Uterus (tissue), 2 donors: ENCODE measurements around the gene ARHGAP10.

Experiments used
- POLR2A ChIP-seq, 2 donors: fragments of 450-650 bp; IDR thresholded peaks; one replicate each; pipeline ENCODE4 v1.6.1; 2016; ENCODE audit warnings: antibody characterized with exemption in 2 of 2, mild to moderate bottlenecking in 1 of 2, moderate library complexity in 1 of 2
- TF ChIP-seq, protein P1 (sequence below), 4 experiments: fragments of 200-600 bp in 2 of 4; fragments of 450-650 bp in 2 of 4; sonication (generic) in 2 of 4; IDR thresholded peaks; one replicate each; pipeline ENCODE4 v1.5.1; 2016 to 2019; ENCODE audit warnings: antibody characterized with exemption in 4 of 4, mild to moderate bottlenecking in 2 of 4, moderate library complexity in 1 of 4

DNA sequence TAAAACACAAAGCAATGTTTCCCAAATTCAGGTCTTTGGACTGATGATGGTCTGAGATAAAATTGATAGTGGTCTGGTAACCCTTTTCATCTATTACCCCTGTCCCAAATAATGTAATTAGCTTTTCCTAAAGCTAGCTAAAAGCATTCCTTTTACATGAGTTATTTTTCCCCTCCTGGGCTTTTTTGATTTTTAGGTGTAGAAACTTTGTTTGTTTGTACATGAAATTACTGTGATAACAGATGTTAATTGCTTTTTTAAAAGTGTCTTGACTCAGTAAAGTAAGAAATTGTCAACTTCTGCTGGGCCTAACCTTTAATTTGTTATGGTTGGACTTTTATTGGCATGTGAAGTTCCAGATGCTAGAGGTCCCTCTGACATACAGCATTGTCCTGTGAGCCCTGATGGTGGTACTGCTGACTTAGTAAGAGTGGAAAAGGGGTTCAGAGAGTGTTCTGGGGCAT is 145.5 kb downstream of the ARHGAP10 start:
- TF ChIP-seq, protein P1, sequence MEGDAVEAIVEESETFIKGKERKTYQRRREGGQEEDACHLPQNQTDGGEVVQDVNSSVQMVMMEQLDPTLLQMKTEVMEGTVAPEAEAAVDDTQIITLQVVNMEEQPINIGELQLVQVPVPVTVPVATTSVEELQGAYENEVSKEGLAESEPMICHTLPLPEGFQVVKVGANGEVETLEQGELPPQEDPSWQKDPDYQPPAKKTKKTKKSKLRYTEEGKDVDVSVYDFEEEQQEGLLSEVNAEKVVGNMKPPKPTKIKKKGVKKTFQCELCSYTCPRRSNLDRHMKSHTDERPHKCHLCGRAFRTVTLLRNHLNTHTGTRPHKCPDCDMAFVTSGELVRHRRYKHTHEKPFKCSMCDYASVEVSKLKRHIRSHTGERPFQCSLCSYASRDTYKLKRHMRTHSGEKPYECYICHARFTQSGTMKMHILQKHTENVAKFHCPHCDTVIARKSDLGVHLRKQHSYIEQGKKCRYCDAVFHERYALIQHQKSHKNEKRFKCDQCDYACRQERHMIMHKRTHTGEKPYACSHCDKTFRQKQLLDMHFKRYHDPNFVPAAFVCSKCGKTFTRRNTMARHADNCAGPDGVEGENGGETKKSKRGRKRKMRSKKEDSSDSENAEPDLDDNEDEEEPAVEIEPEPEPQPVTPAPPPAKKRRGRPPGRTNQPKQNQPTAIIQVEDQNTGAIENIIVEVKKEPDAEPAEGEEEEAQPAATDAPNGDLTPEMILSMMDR (IDR thresholded peaks at IDR 0.05): no peak
- no peak for TF ChIP-seq POLR2A (IDR thresholded peaks at IDR 0.05)
